Neuronal stem cell (in vitro differentiated cells): Measurements from ENCODE around the gene SHBG.
"Not testable (repeated sequence)": the region's sequence is repeated elsewhere in the genome, so short reads cannot be mapped to it uniquely, and the experiment has no call there.

Experiments used
- DNase-seq: peaks from one replicate; pipeline ENCODE4 v3.0.0-alpha.2; 2013; ENCODE audit warnings: low spot score
- H2AFZ ChIP-seq: one replicate; pipeline ENCODE4 v1.6.1; 2013; ENCODE audit warnings: mild to moderate bottlenecking, low read length, inconsistent platforms
- H2AK5ac ChIP-seq: 2 replicates; pipeline ENCODE4 v1.6.1; 2013; ENCODE audit warnings: low read depth, mild to moderate bottlenecking, inconsistent platforms, low read length, moderate library complexity, mixed read lengths
- H2BK120ac ChIP-seq: 2 replicates; pipeline ENCODE4 v1.6.1; 2013; ENCODE audit warnings: low read depth, mild to moderate bottlenecking, inconsistent platforms, low read length, moderate library complexity, mixed read lengths
- H2BK12ac ChIP-seq: one replicate; pipeline ENCODE4 v1.6.1; 2013; ENCODE audit warnings: low read length, inconsistent platforms
- H2BK15ac ChIP-seq: 2 replicates; pipeline ENCODE4 v1.6.1; 2013; ENCODE audit warnings: mild to moderate bottlenecking, low read length, inconsistent platforms, mixed read lengths
- H2BK5ac ChIP-seq: one replicate; pipeline ENCODE4 v1.6.1; 2013; ENCODE audit warnings: inconsistent platforms, mild to moderate bottlenecking, low read length, moderate library complexity
- H3K14ac ChIP-seq: one replicate; pipeline ENCODE4 v1.6.1; 2013; ENCODE audit warnings: low read length, inconsistent platforms
- H3K18ac ChIP-seq: 2 replicates; pipeline ENCODE4 v1.6.1; 2013; ENCODE audit warnings: low read length, inconsistent platforms
- H3K23ac ChIP-seq: 2 replicates; pipeline ENCODE4 v1.6.1; 2013; ENCODE audit warnings: low read depth, mild to moderate bottlenecking, mixed read lengths, low read length, inconsistent platforms; ENCODE audit not compliant: poor library complexity
- H3K27ac ChIP-seq: replicated peaks from 3 replicates; pipeline ENCODE4 v1.5.1; 2013; ENCODE audit warnings: low read length, inconsistent platforms
- H3K27me3 ChIP-seq, 3 experiments: 2 replicates each; pipeline ENCODE4 v1.6.1; 2013; ENCODE audit warnings: low read length in 3 of 3, mild to moderate bottlenecking in 2 of 3, inconsistent platforms in 1 of 3, low read depth in 1 of 3, mixed read lengths in 1 of 3, moderate library complexity in 1 of 3; ENCODE audit not compliant: control insufficient read depth in 3 of 3, insufficient read depth in 3 of 3
- H3K36me3 ChIP-seq, 2 donors: replicated peaks in 1 of 2; 2 replicates each; pipeline ENCODE4 v1.6.1; 2013; ENCODE audit warnings: low read length in 2 of 2; ENCODE audit not compliant: control insufficient read depth in 2 of 2, insufficient read depth in 2 of 2
- H3K4ac ChIP-seq: 2 replicates; pipeline ENCODE4 v1.6.1; 2013; ENCODE audit warnings: inconsistent platforms, mild to moderate bottlenecking, low read length, moderate library complexity
- H3K4me1 ChIP-seq, 2 donors: 1 replicate in 1 of 2; 2 replicates in 1 of 2; pipeline ENCODE4 v1.6.1; 2013; ENCODE audit warnings: low read length in 2 of 2, low read depth in 1 of 2; ENCODE audit not compliant: control insufficient read depth in 2 of 2, insufficient read depth in 1 of 2
- H3K4me2 ChIP-seq: one replicate; pipeline ENCODE4 v1.6.1; 2013; ENCODE audit warnings: mild to moderate bottlenecking, low read length, inconsistent platforms; ENCODE audit not compliant: insufficient read depth, poor library complexity, severe bottlenecking
- H3K4me3 ChIP-seq, 2 donors: 2 replicates each; pipeline ENCODE4 v1.5.1; 2013; ENCODE audit warnings: low read length in 2 of 2, mild to moderate bottlenecking in 2 of 2, inconsistent platforms in 1 of 2, moderate library complexity in 1 of 2
- H3K79me1 ChIP-seq: one replicate; pipeline ENCODE4 v1.6.1; 2013; ENCODE audit warnings: low read depth, mild to moderate bottlenecking, inconsistent platforms, low read length, moderate library complexity
- H3K9ac ChIP-seq: one replicate; pipeline ENCODE4 v1.6.1; 2013; ENCODE audit warnings: mild to moderate bottlenecking, low read depth, low read length, inconsistent platforms; ENCODE audit not compliant: poor library complexity
- H3K9me3 ChIP-seq, 2 donors: replicated peaks in 1 of 2; 2 replicates each; pipeline versions ENCODE3 to v1.6.1; 2013; ENCODE audit warnings: low read length in 2 of 2, mild to moderate bottlenecking in 2 of 2, inconsistent platforms in 1 of 2, low read depth in 1 of 2, mixed read lengths in 1 of 2, moderate library complexity in 1 of 2; ENCODE audit not compliant: control insufficient read depth in 2 of 2, insufficient read depth in 1 of 2
- H4K8ac ChIP-seq: one replicate; pipeline ENCODE4 v1.6.1; 2013; ENCODE audit warnings: low read depth, mild to moderate bottlenecking, inconsistent platforms, low read length, moderate library complexity
- H4K91ac ChIP-seq: one replicate; pipeline ENCODE4 v1.6.1; 2013; ENCODE audit warnings: low read length, low read depth, mild to moderate bottlenecking, inconsistent platforms; ENCODE audit not compliant: poor library complexity
- WGBS, 2 donors: extraction: QIAGEN DNeasy Blood & Tissue Kit; methylation state at CpG; one replicate each; pipeline ENCODE4 v1.1.7; 2013; ENCODE audit warnings: missing lambda C conversion rate in 2 of 2, mixed read lengths in 1 of 2; ENCODE audit not compliant: insufficient read length in 2 of 2, insufficient replicate concordance in 1 of 2; ENCODE audit errors: extremely low coverage in 2 of 2; 5-methylcytosine and 5-hydroxymethylcytosine counted together

SHBG gene

DNA sequence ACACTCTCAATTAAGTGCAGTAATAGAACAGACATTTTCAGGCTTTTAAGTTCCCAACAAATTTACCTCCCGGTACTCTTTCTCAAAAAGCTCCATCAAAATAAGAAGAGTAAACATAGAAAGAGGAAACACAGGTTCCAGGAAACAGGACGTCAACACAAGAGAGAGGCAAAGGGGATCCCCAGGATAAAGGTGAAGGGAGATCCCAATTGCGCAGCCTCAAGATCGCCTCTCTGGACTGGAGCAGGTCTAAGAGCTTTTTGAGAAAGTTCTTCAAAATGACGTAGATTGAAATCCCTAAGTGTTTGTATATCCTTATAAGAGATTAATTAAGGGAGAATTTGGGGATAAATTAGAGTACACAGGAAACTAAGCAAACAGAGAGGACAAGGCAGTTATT lies 11.3 kb upstream of the SHBG start:
- Histone ChIP-seq H2BK5ac (no peak overlapping the region), H2AFZ (no peak overlapping the region), H3K4ac (no peak overlapping the region), H3K27me3 (no peaks in the 10 kb centered on the region), H3K4me3 (no peak overlapping the region), H2BK12ac (no peak overlapping the region), H3K4me2 (no peak overlapping the region), H2BK120ac (no peak overlapping the region), H3K9me3 (no peaks in the 10 kb centered on the region), H3K79me1 (peaks cover 3% of the 10 kb centered on the region), H3K23ac (no peak overlapping the region), H2BK15ac (no peak overlapping the region), H3K18ac (no peak overlapping the region), H3K14ac (no peak overlapping the region), H3K9ac (no peak overlapping the region), H4K8ac (no peak overlapping the region), H3K4me1 (peaks cover 1 to 2% of the 10 kb centered on the region in 2 donors), H4K91ac (no peak overlapping the region), H3K36me3 (no peaks in the 10 kb centered on the region), H3K27ac (no peak overlapping the region), H2AK5ac (no peak overlapping the region)
- no peak for DNase-seq
- WGBS, 2 donors: no CpG with 5 or more reads among the region's 5 CpGs

GRCh38 chr17:7620835-7621234 lies 9.1 kb upstream of the SHBG start:
- H3K4me2 ChIP-seq: no peak overlapping the region
- no peak overlapping the region for H3K9ac ChIP-seq
- H3K79me1 ChIP-seq: no peaks in the 10 kb centered on the region
- H4K8ac ChIP-seq: no peak overlapping the region
- H3K4me3 ChIP-seq: no peak overlapping the region
- no peak for DNase-seq
- H3K9me3 ChIP-seq: no peaks in the 10 kb centered on the region
- H3K36me3 ChIP-seq: peaks cover 0 to 2% of the 10 kb centered on the region in 2 donors
- H2BK5ac ChIP-seq: no peak overlapping the region
- no peak overlapping the region for H2AFZ ChIP-seq
- H2BK15ac ChIP-seq: no peak overlapping the region
- H2AK5ac ChIP-seq: no peak overlapping the region
- no peaks in the 10 kb centered on the region for H3K4me1 ChIP-seq
- WGBS, 2 donors: no CpG with 5 or more reads among the region's 8 CpGs
- no peak overlapping the region for H3K14ac ChIP-seq
- H3K27me3 ChIP-seq: no peaks in the 10 kb centered on the region
- no peak overlapping the region for H2BK12ac ChIP-seq
- H4K91ac ChIP-seq: no peak overlapping the region
- no peak overlapping the region for H3K23ac ChIP-seq
- no peak overlapping the region for H3K18ac ChIP-seq
- no peak overlapping the region for H3K4ac ChIP-seq
- no peak overlapping the region for H2BK120ac ChIP-seq
- no peak overlapping the region for H3K27ac ChIP-seq

GRCh38 chr17:7623661-7624060 lies 6.3 kb upstream of the SHBG start:
- Histone ChIP-seq H2AK5ac (no peak overlapping the region), H3K79me1 (no peaks in the 10 kb centered on the region), H2BK15ac (no peak overlapping the region), H2BK5ac (no peak overlapping the region), H3K4me2 (peak overlapping the region; percentile 11), H3K18ac (no peak overlapping the region), H3K23ac (no peak overlapping the region), H3K36me3 (peaks cover 0 to 7% of the 10 kb centered on the region in 2 donors), H4K91ac (no peak overlapping the region), H3K9me3 (no peaks in the 10 kb centered on the region), H3K27me3 (no peaks in the 10 kb centered on the region), H3K4me3 (no peak overlapping the region), H2BK120ac (no peak overlapping the region), H2BK12ac (no peak overlapping the region), H2AFZ (no peak overlapping the region), H3K27ac (no peak overlapping the region), H3K9ac (no peak overlapping the region), H4K8ac (no peak overlapping the region), H3K4ac (no peak overlapping the region), H3K14ac (no peak overlapping the region), H3K4me1 (peaks cover 2 to 8% of the 10 kb centered on the region in 2 donors)
- no CpG with 5 or more reads among the region's 5 CpGs for WGBS, 2 donors
- no peak for DNase-seq

GRCh38 chr17:7625749-7626148 lies 4.2 kb upstream of the SHBG start:
- H2AK5ac ChIP-seq, H3K23ac ChIP-seq: not testable (repeated sequence)

More at GRCh38 chr17:7625749-7626148, 4.2 kb upstream of the SHBG start:
- peaks cover 8 to 13% of the 10 kb centered on the region in 2 donors for H3K4me1 ChIP-seq
- not testable (repeated sequence) for H3K36me3 ChIP-seq, H3K4me2 ChIP-seq, H3K4ac ChIP-seq, H4K8ac ChIP-seq, H3K9me3 ChIP-seq, H2BK12ac ChIP-seq, H3K4me3 ChIP-seq, DNase-seq, H4K91ac ChIP-seq, H2BK5ac ChIP-seq, H3K9ac ChIP-seq, H3K18ac ChIP-seq, H3K79me1 ChIP-seq, H2BK120ac ChIP-seq, H3K14ac ChIP-seq, H2BK15ac ChIP-seq, H2AFZ ChIP-seq, H3K27ac ChIP-seq, H3K27me3 ChIP-seq
- no CpG with 5 or more reads among the region's 16 CpGs for WGBS, 2 donors
